Neural cell (in vitro differentiated cells): Measurements from ENCODE around the gene MAP3K14. TPM values are rescaled to one million over a fixed set of nuclear protein-coding genes. Genes with fewer than 3 reads are reported as not detected.

ENCODE experiments used
- H2AFZ ChIP-seq: fragments of 200-600, 300-800 bp; sonication (generic), shearing (Covaris generic); 2 replicates; pipeline ENCODE4 v1.6.0; 2014; ENCODE audit warnings: low read depth, mild to moderate bottlenecking, antibody characterized with exemption, low read length, moderate library complexity
- H3F3A ChIP-seq: fragments of 200-600 bp; shearing (Covaris generic); 2 replicates; pipeline ENCODE4 v1.6.1; 2016; ENCODE audit warnings: mild to moderate bottlenecking, moderate library complexity, mixed read lengths, antibody characterized with exemption, low read length; ENCODE audit not compliant: insufficient read depth, poor library complexity, severe bottlenecking
- H3K27ac ChIP-seq: fragments of 200-600, 300-800 bp; sonication (generic), shearing (Covaris generic); 2 replicates; pipeline ENCODE4 v1.5.1; 2014; ENCODE audit warnings: mild to moderate bottlenecking, low read length, moderate library complexity
- H3K27me3 ChIP-seq: fragments of 300-800, 200-600 bp; sonication (generic), shearing (Covaris generic); 2 replicates; pipeline ENCODE4 v1.6.0; 2014; ENCODE audit warnings: mild to moderate bottlenecking, low read depth, low read length, moderate library complexity; ENCODE audit not compliant: insufficient read depth
- H3K36me3 ChIP-seq: fragments of 300-800, 200-600 bp; sonication (generic), shearing (Covaris generic); 2 replicates; pipeline ENCODE4 v1.5.1; 2014; ENCODE audit warnings: mild to moderate bottlenecking, antibody characterized with exemption, low read length, moderate library complexity; ENCODE audit not compliant: insufficient read depth
- H3K4me2 ChIP-seq: fragments of 300-800, 200-600 bp; sonication (generic), shearing (Covaris generic); 2 replicates; pipeline ENCODE4 v1.6.0; 2014; ENCODE audit warnings: mild to moderate bottlenecking, low read length
- H3K4me3 ChIP-seq: fragments of 300-800, 200-600 bp; sonication (generic), shearing (Covaris generic); 2 replicates; pipeline ENCODE4 v1.5.1; 2014; ENCODE audit warnings: mild to moderate bottlenecking, low read length, moderate library complexity
- H3K79me2 ChIP-seq: fragments of 200-600 bp; shearing (Covaris generic); replicated peaks from 2 replicates; pipeline ENCODE4 v1.6.0; 2014; ENCODE audit warnings: mild to moderate bottlenecking, low read length, moderate library complexity; ENCODE audit not compliant: insufficient read depth
- H3K9ac ChIP-seq: fragments of 300-800, 200-600 bp; sonication (generic), shearing (Covaris generic); 2 replicates; pipeline ENCODE4 v1.6.1; 2016; ENCODE audit warnings: mild to moderate bottlenecking, low read length, mixed read lengths
- H3K9me2 ChIP-seq: fragments of 200-600 bp; shearing (Covaris generic); 2 replicates; pipeline ENCODE4 v1.6.1; 2016; ENCODE audit warnings: mild to moderate bottlenecking, low read length, mixed read lengths; ENCODE audit not compliant: insufficient read depth
- H3K9me3 ChIP-seq: fragments of 200-600, 300-800 bp; sonication (generic), shearing (Covaris generic); 2 replicates; pipeline ENCODE4 v1.6.1; 2016; ENCODE audit warnings: mild to moderate bottlenecking, mixed run types, low read length, moderate library complexity, mixed read lengths
- H4K20me1 ChIP-seq: fragments of 200-600 bp; shearing (Covaris generic); 2 replicates; pipeline ENCODE4 v1.6.1; 2016; ENCODE audit warnings: mild to moderate bottlenecking, mixed run types; ENCODE audit not compliant: insufficient read depth
- EP300 ChIP-seq: fragments of 450-650 bp; conservative IDR thresholded peaks from 2 replicates; pipeline ENCODE4 v1.6.1; 2014; ENCODE audit warnings: antibody characterized with exemption, mild to moderate bottlenecking, moderate library complexity; ENCODE audit not compliant: poor library complexity, severe bottlenecking
- EZH2 ChIP-seq: fragments of 200-600, 300-800 bp; shearing (Covaris generic), sonication (generic); IDR thresholded peaks from 2 replicates; pipeline ENCODE4 v1.6.1; 2014; ENCODE audit warnings: antibody characterized with exemption, low read length, borderline replicate concordance, mild to moderate bottlenecking; ENCODE audit not compliant: insufficient read depth, poor library complexity, severe bottlenecking
- MXI1 ChIP-seq: fragments of 450-650 bp; conservative IDR thresholded peaks from 2 replicates; pipeline ENCODE4 v1.6.1; 2014; ENCODE audit warnings: antibody characterized with exemption, mild to moderate bottlenecking; ENCODE audit not compliant: poor library complexity, severe bottlenecking
- POLR2AphosphoS5 ChIP-seq: IDR thresholded peaks from 2 replicates; pipeline ENCODE4 v1.6.1; 2012
- RAD21 ChIP-seq: fragments of 450-650 bp; conservative IDR thresholded peaks from 2 replicates; pipeline ENCODE4 v1.6.1; 2014; ENCODE audit warnings: antibody characterized with exemption, mild to moderate bottlenecking, moderate library complexity
- SMC3 ChIP-seq: fragments of 450-650 bp; conservative IDR thresholded peaks from 2 replicates; pipeline ENCODE4 v1.6.1; 2014; ENCODE audit warnings: antibody characterized with exemption, mild to moderate bottlenecking, moderate library complexity; ENCODE audit not compliant: poor library complexity
- TAF1 ChIP-seq: IDR thresholded peaks from 2 replicates; pipeline ENCODE4 v1.6.1; 2012; ENCODE audit warnings: low read depth
- polyA plus RNA-seq: library from polyadenylated mRNA; depleted of rRNA; stranded (reverse); fragments of >200 nt; gene quantifications from 2 replicates; pipeline ENCODE4 v1.2.3, GENCODE V29; 2014
- TF ChIP-seq, protein P1 (sequence below): fragments of 450-650 bp; IDR thresholded peaks from 2 replicates; pipeline ENCODE4 v1.5.1; 2014; ENCODE audit warnings: antibody characterized with exemption, mild to moderate bottlenecking, moderate library complexity; ENCODE audit not compliant: poor library complexity, severe bottlenecking
- TF ChIP-seq, protein P2 (sequence below): IDR thresholded peaks from 2 replicates; pipeline ENCODE4 v1.6.1; 2012; ENCODE audit warnings: borderline replicate concordance

The MAP3K14 gene
- polyA plus RNA-seq, 1 donor from 2014 or later: 6.7 TPM

DNA sequence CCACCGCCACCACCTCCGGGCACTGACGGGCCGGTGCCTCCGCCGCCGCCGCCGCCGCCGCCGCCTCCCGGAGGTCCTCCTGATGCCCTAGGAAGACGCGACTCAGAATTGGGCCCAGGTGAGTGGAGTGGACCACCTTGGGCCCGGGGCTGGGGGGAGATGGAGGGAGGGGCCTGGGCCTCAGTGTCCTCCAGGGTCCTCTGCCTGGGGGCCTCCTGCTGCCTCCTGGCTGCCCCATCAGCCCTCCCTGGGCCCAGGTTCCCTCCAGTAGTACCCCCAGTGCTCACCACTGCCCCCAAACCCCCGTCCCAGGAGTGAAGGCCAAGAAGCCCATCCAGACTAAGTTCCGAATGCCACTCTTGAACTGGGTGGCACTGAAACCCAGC lies 74.8 kb downstream of the MAP3K14 start:
- Histone ChIP-seq H3K4me2 (no peak overlapping the region), H3K9me2 (no peaks in the 10 kb centered on the region), H3K36me3 (no peaks in the 10 kb centered on the region), H3K9me3 (no peaks in the 10 kb centered on the region), H3K27ac (no peak overlapping the region), H3K27me3 (peaks cover 7% of the 10 kb centered on the region), H3F3A (no peaks in the 10 kb centered on the region), H3K79me2 (no peaks in the 10 kb centered on the region), H3K9ac (peak overlapping the region; percentile 86), H3K4me3 (peak overlapping the region; percentile 78), H2AFZ (no peak overlapping the region), H4K20me1 (no peaks in the 10 kb centered on the region)
- TF ChIP-seq, protein P1, sequence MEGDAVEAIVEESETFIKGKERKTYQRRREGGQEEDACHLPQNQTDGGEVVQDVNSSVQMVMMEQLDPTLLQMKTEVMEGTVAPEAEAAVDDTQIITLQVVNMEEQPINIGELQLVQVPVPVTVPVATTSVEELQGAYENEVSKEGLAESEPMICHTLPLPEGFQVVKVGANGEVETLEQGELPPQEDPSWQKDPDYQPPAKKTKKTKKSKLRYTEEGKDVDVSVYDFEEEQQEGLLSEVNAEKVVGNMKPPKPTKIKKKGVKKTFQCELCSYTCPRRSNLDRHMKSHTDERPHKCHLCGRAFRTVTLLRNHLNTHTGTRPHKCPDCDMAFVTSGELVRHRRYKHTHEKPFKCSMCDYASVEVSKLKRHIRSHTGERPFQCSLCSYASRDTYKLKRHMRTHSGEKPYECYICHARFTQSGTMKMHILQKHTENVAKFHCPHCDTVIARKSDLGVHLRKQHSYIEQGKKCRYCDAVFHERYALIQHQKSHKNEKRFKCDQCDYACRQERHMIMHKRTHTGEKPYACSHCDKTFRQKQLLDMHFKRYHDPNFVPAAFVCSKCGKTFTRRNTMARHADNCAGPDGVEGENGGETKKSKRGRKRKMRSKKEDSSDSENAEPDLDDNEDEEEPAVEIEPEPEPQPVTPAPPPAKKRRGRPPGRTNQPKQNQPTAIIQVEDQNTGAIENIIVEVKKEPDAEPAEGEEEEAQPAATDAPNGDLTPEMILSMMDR: no peak
- TF ChIP-seq EZH2: no peak
- TF ChIP-seq EP300: no peak
- TF ChIP-seq TAF1: no peak
- TF ChIP-seq, protein P2, sequence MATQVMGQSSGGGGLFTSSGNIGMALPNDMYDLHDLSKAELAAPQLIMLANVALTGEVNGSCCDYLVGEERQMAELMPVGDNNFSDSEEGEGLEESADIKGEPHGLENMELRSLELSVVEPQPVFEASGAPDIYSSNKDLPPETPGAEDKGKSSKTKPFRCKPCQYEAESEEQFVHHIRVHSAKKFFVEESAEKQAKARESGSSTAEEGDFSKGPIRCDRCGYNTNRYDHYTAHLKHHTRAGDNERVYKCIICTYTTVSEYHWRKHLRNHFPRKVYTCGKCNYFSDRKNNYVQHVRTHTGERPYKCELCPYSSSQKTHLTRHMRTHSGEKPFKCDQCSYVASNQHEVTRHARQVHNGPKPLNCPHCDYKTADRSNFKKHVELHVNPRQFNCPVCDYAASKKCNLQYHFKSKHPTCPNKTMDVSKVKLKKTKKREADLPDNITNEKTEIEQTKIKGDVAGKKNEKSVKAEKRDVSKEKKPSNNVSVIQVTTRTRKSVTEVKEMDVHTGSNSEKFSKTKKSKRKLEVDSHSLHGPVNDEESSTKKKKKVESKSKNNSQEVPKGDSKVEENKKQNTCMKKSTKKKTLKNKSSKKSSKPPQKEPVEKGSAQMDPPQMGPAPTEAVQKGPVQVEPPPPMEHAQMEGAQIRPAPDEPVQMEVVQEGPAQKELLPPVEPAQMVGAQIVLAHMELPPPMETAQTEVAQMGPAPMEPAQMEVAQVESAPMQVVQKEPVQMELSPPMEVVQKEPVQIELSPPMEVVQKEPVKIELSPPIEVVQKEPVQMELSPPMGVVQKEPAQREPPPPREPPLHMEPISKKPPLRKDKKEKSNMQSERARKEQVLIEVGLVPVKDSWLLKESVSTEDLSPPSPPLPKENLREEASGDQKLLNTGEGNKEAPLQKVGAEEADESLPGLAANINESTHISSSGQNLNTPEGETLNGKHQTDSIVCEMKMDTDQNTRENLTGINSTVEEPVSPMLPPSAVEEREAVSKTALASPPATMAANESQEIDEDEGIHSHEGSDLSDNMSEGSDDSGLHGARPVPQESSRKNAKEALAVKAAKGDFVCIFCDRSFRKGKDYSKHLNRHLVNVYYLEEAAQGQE: no peak
- TF ChIP-seq POLR2AphosphoS5: no peak

DNA sequence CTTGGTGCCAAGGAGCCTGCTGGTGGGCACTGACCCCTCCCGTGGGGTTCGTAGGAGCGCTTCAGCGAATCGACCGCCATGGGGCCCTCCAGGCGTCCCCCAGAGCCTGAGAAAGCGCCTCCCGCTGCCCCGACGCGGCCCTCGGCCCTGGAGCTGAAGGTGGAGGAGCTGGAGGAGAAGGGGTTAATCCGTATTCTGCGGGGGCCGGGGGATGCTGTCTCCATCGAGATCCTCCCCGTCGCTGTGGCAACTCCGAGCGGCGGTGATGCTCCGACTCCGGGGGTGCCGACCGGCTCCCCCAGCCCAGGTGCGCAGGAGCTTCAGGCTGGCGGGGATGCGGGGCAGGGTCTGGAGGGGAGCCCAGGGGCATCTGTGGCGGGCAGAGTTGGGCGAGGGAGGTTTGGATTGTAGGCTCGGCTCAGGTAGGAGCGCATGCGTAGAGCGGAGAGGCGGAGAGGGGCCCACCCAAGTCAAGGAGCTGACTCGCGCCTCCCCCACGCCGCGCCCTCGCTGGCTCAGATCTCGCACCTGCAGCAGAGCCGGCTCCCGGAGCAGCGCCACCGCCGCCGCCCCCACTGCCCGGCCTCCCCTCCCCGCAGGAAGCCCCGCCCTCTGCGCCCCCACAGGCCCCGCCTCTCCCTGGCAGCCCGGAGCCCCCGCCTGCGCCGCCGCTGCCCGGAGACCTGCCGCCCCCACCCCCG lies 75.3 kb downstream of the MAP3K14 start:
- Histone ChIP-seq H3K79me2 (no peaks in the 10 kb centered on the region), H3K9me3 (no peaks in the 10 kb centered on the region), H3K4me2 (peak overlapping the region; percentile 90), H3F3A (no peaks in the 10 kb centered on the region), H4K20me1 (no peaks in the 10 kb centered on the region), H2AFZ (peak overlapping the region; percentile 98), H3K4me3 (peak overlapping the region; percentile 78), H3K27me3 (peaks cover 1% of the 10 kb centered on the region), H3K9ac (peak overlapping the region; percentile 86), H3K27ac (peak overlapping the region; percentile 59), H3K36me3 (no peaks in the 10 kb centered on the region), H3K9me2 (no peaks in the 10 kb centered on the region)
- TF ChIP-seq, protein P1: no peak
- peak; percentile 36 for TF ChIP-seq EP300
- TF ChIP-seq MXI1: peak; percentile 62
- TF ChIP-seq, protein P2: peak; percentile 24
- peak; percentile 71 for TF ChIP-seq POLR2AphosphoS5
- peak; percentile 68 for TF ChIP-seq TAF1
- TF ChIP-seq RAD21: peak; percentile 31
- no peak for TF ChIP-seq EZH2
- TF ChIP-seq SMC3: peak; percentile 41
